ENCODE measurements around the gene C15orf39. TPM values are rescaled to one million over a fixed set of nuclear protein-coding genes. Genes with fewer than 3 reads are reported as not detected.

Gene C15orf39
- total RNA-seq, 4 donors from 2014 or later = 7.5 to 21.3 (median 9.5) TPM

GRCh38 chr15:75174729-75175128, 27.0 kb upstream of the C15orf39 start:
- TF ChIP-seq, protein P1, sequence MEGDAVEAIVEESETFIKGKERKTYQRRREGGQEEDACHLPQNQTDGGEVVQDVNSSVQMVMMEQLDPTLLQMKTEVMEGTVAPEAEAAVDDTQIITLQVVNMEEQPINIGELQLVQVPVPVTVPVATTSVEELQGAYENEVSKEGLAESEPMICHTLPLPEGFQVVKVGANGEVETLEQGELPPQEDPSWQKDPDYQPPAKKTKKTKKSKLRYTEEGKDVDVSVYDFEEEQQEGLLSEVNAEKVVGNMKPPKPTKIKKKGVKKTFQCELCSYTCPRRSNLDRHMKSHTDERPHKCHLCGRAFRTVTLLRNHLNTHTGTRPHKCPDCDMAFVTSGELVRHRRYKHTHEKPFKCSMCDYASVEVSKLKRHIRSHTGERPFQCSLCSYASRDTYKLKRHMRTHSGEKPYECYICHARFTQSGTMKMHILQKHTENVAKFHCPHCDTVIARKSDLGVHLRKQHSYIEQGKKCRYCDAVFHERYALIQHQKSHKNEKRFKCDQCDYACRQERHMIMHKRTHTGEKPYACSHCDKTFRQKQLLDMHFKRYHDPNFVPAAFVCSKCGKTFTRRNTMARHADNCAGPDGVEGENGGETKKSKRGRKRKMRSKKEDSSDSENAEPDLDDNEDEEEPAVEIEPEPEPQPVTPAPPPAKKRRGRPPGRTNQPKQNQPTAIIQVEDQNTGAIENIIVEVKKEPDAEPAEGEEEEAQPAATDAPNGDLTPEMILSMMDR (IDR thresholded peaks at IDR 0.05; ENCODE audit: low read depth) = no peak

- TF ChIP-seq, protein P1 (IDR thresholded peaks at IDR 0.05; ENCODE audit: low read depth) = no peak
Observed at GRCh38 chr15:75176396-75176761, 25.3 kb upstream of the C15orf39 start.

GRCh38 chr15:75177360-75178071, 24.2 kb upstream of the C15orf39 start:
- TF ChIP-seq, protein P1 (IDR thresholded peaks at IDR 0.05; ENCODE audit: low read depth) = no peak

- TF ChIP-seq, protein P1 (IDR thresholded peaks at IDR 0.05; ENCODE audit: low read depth) = no peak
Observed at GRCh38 chr15:75178171-75178937, 23.3 kb upstream of the C15orf39 start.

- TF ChIP-seq, protein P1 (IDR thresholded peaks at IDR 0.05; ENCODE audit: low read depth) = no peak
Observed at GRCh38 chr15:75178938-75179745, 22.5 kb upstream of the C15orf39 start.

DNA sequence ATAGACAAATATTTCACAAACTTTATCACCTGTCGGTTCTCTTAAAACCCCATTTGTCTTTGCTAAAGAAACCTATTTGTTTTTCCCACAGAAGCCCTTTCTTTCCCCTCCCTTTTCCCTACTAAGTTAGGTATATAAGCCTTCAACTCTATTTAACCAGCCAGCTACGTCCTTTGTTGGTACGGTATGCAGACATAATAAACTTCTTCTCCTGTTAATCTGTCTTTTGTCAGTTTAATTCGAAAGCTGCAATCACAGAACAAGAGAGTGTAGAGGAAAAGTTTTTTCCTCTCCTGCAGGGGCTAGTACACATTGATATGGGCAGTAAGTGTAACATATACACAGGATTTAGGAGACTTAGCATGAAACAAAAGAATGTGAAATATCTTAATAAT, 21.9 kb upstream of the C15orf39 start:
- TF ChIP-seq, protein P1 (IDR thresholded peaks at IDR 0.05; ENCODE audit: low read depth) = no peak

DNA sequence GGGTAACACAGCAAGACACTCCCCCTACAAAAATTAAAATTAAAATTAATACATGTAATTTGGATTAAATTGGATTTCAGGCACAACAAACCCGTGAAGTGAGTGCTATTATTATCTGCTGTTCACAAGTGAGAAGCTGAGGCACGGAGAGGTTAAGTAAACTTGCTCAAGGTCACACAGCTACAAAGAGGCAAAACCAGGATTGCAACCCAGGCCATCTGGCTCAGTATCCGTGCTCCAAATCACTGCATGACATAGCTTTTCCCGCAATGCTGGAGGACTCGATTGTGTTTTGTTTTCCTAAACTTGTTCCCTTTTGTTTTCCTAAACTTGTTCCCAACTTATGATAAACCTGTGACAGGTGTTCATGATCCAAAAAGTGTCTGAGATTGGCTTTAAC, 19.9 kb upstream of the C15orf39 start:
- TF ChIP-seq, protein P1 (IDR thresholded peaks at IDR 0.05; ENCODE audit: low read depth) = no peak

Measured in subcutaneous adipose tissue (tissue), 4 donors.